HK-2 (cell line): ENCODE results near the gene PFDN6.
"Not testable (repeated sequence)": the region's sequence is repeated elsewhere in the genome, so short reads cannot be mapped to it uniquely, and the experiment has no call there.

Experiments used
- DNase-seq: peaks from one replicate; pipeline ENCODE4 v3.0.0-alpha.2; 2018; ENCODE audit not compliant: unreplicated experiment

The PFDN6 gene

GRCh38 chr6:33273924-33274902 is 15.2 kb upstream of the PFDN6 start:
- DNase-seq, result no peak

- not testable (repeated sequence) for DNase-seq
Observed at GRCh38 chr6:33275795-33276580, 13.4 kb upstream of the PFDN6 start.

GRCh38 chr6:33276581-33276863 is 12.9 kb upstream of the PFDN6 start:
- no peak for DNase-seq

DNA sequence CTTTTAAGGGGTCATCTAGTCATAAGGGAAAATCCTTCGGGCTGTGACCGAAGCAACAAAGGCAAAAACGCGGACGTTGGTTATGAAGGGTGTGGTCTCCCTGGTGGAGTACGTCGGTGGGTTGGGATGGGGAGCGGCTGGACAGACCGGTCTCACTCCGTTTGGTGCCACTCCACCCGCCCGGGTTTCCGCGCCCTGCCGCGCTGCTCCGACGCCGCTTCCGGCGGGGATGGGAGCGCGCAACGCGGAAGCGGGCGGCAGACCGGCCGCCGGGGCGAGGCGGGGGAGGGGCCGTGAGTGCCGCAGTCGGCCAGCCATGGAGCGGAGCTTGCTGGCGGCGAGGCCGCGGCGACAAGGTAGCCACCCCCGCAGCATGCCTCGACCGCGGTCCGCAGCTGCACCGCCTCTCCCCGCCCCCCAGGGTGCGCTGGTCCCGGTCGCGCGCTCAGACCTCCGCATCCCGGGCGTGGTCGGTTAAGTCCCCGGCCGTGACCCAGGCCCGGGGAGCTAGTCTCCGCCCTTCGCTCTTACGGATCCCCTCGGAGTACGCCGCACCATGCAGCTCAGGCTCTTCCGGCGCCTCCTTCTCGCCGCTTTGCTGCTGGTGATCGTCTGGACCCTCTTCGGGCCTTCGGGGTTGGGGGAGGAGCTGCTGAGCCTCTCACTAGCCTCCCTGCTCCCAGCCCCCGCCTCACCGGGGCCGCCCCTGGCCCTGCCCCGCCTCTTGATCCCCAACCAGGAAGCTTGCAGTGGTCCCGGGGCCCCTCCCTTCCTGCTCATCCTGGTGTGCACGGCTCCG is 12.3 kb upstream of the PFDN6 start, which contains the start of gene B3GALT4:
B3GALT4 (plus strand) TSS at position 260 of the 799 bp plus-strand sequence; CDS start at position 557, 297 bp downstream.
- DNase-seq, result peak; percentile 43

GRCh38 chr6:33277663-33278391 is 11.6 kb upstream of the PFDN6 start:
- DNase-seq, result peak; percentile 46

- DNase-seq, result no peak
Observed at GRCh38 chr6:33278392-33278741, 11.0 kb upstream of the PFDN6 start.

DNA sequence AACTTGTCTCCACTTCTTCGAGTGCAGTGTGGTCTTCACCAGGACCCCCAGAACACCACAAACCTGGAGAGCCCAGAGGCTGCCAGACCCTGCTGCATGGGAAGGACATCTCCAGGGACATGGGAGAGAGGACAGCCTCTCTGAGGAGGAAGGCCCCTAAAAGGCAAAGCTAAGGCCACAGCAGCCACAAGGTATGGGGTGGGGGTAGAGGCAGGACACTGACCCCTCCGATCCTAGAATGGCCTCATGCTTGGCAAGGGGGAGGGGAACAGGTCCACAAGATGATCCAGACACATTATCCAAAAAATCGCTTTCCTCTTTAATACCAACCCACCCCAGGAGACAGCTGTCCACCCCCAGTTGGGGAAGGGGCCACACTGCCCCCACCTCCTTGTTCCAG is 10.6 kb upstream of the PFDN6 start:
- no peak for DNase-seq

DNA sequence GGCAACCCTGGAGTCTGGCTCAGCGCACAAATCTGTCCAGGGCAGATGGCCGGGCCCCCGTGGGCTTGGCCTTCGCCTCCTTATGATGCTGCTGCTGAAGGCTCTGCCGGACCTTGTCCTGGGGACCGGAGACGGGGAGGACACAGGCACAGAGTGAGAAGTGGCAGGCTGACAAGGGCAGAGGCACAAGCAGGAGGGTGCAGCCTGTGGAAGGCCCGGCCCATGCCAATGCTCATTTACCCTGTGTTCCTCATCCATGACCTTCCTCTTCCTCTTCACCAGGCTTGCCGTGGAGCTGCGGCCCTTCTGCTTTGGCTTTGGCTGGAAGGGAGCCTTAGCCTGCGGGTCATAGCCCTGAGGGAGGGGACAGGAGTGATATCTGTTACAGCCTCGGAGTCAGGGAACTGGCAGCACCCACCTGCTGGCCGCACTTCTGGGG is 10.1 kb upstream of the PFDN6 start:
- DNase-seq, result no peak

DNA sequence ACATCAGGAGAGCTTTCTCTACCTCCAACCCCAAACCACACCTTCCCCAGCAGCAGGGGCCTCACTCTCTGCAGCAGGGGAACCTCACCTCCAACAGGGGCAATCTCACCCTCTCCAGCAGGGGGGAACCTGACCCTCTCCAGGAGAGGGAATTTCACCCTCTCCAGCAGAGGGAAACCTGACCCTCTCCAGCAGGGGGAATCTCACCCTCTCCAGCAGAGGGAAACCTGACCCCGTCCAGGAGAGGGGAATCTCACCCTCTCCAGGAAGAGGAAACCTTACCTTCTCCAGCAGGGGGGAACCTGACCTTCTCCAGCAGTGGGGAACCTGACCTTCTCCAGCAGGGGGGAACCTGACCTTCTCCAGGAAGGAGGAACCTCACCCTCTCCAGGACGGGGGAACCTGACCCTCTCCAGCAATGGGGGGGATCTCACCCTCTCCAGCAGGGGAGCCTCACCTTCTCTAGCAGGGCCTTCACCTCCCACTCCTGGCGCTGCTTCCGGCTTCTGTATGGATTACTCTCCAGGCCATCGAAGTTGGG is 9.4 kb upstream of the PFDN6 start:
- peak; percentile 65 for DNase-seq

- no peak for DNase-seq
Observed at GRCh38 chr6:33280539-33280938, 8.9 kb upstream of the PFDN6 start.

DNA sequence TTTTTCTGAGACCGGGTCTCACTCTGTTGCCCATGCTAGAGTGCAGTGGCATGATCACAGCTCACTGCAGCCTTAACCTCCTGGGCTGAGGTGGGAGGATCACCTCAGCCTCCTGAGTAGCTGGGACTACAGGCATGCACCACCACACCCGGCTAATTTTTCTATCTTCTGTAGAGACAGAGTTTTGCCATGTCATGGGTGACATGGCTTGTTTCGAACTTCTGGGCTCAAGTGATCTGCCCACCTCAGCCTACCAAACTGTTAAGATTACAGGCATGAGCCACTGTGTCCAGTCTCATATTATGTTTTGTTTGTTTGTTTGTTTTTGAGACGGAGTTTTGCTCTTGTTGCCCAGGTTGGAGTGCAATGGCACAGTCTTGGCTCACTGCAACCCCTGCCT is 4.2 kb upstream of the PFDN6 start:
- DNase-seq, result not testable (repeated sequence)

GRCh38 chr6:33286946-33287914 is 2.2 kb upstream of the PFDN6 start:
- no peak for DNase-seq

DNA sequence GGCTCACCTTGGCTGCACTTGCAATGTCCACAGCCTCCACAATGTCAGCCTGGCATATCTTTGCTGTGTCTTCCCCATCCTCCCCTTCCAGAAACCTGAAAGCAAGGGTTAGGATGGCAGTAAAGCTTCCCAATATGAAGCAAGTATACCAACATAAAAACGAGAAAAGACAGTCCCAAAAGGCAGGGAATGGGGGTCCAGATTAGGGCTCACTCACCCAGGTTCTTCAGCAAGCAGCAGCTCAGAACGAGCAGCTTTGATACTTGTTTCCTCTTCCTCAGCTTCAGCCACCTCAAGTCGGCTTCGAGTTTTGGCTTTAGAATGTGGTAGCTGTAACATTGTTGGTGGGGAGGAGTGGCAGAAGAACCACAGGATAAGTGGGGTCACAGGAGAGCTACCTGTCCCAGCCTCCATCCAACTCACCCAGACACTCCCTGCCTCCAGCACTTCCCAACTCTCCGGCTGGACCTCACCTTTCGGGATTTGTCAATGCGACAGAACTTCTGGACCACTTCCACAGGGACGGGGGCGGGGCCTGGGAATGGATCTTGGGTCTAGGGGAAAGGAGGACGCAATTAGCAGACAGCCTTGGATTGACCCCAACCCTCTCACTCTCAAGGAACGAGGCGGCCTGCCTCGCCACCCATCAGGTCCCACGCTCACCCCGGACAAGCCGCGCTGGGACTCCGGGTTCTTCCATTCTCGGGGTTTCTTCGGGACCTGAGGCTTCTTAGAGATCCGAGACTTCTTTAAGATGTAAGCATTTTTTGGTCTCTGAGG is 1.1 kb upstream of the PFDN6 start:
- no peak for DNase-seq

GRCh38 chr6:33289784-33290315 is 449 bp downstream of the PFDN6 start:
- no peak for DNase-seq

DNA sequence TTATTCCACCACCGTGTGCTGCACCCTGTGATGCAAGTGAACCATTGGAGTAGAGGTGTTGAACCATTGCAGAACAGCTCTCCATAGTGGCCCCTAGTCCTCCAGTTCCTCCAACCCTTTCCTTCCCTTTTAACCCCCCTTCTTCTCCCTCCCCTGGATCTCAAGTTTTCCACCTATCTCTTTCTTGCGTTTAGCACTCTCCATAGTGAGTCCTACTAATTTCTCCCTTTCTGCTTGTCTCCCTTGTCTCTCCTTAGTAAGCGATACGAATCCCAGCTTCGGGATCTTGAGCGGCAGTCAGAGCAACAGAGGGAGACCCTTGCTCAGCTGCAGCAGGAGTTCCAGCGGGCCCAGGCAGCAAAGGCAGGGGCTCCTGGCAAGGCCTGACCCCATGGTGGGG is 1.1 kb downstream of the PFDN6 start:
- DNase-seq, result no peak

DNA sequence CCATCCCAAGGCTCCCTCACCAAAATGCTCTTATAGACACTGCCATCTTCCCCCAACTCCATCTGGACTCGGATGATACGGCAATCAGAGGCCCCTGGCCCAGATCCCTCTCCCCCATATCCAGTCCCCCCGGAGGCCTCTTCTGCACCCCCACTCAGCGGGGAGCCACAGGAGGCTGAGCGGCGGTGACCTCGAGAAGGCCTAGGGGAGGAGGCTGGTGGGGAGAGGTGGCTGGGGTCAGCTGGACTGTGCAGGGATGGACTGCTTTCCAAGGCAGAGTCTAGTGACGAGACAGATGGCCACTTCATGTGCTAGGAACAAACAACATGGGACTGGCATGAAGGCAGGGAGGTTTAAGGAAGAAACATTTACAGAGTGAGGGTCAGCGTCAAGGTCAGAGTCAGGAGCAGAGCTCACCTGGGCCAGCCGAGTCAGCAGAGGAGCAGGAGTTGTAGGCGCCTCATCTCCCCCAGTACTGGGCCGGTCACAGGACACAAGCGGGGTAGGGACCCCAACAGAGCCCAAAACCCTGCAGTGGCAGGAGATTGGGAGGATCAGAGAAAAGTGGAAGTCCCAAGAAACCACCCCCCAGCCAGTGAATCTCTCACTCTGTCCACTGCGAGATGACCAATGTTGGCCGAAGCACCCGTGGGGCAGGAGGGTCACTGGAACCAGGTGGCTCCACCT is 3.7 kb downstream of the PFDN6 start:
- no peak for DNase-seq

GRCh38 chr6:33294086-33294823 is 4.9 kb downstream of the PFDN6 start:
- no peak for DNase-seq
